OCI-LY7 (cell line): ENCODE results near the gene IRAK1.

Source experiments
- CTCF ChIP-seq: fragments of 200-600 bp; sonication (generic); conservative IDR thresholded peaks from 2 replicates; pipeline ENCODE4 v1.5.1; 2014; ENCODE audit warnings: mild to moderate bottlenecking, antibody characterized with exemption, low read length, moderate library complexity, mixed read lengths
- EZH2phosphoT487 ChIP-seq: fragments of 200-600 bp; sonication (generic); IDR thresholded peaks from 2 replicates; pipeline ENCODE4 v1.6.1; 2018; ENCODE audit warnings: low read depth, borderline replicate concordance, mild to moderate bottlenecking, mixed run types, antibody characterized with exemption, low read length, moderate library complexity, mixed read lengths

- TF ChIP-seq CTCF (no peak), EZH2phosphoT487 (no peak)
Measured at GRCh38 chrX:154064637-154065435, 45.1 kb upstream of the IRAK1 start.
